NCI-H748 (cell line): Measurements from ENCODE around the gene KAZN.

ENCODE experiments used
- DNase-seq: peaks from one replicate; lab custom pipeline; 2025; ENCODE audit not compliant: unreplicated experiment; lab: John Stamatoyannopoulos, UW

The KAZN gene

GRCh38 chr1:14946011-14946359, 347.5 kb downstream of the KAZN start:
- no peak for DNase-seq

GRCh38 chr1:14946684-14947238, 348.3 kb downstream of the KAZN start:
- DNase-seq: no peak

- DNase-seq: no peak
Measured at GRCh38 chr1:14947421-14947820, 348.9 kb downstream of the KAZN start.

- DNase-seq: no peak
Measured at GRCh38 chr1:14948112-14948652, 349.7 kb downstream of the KAZN start.

- DNase-seq: no peak
Measured at GRCh38 chr1:14949270-14949835, 350.9 kb downstream of the KAZN start.

- no peak for DNase-seq
Measured at GRCh38 chr1:14949836-14950713, 351.6 kb downstream of the KAZN start.

GRCh38 chr1:14951766-14952165, 353.3 kb downstream of the KAZN start:
- no peak for DNase-seq

- no peak for DNase-seq
Measured at GRCh38 chr1:14952626-14953314, 354.3 kb downstream of the KAZN start.

- DNase-seq: no peak
Measured at GRCh38 chr1:14954210-14954609, 355.7 kb downstream of the KAZN start.

GRCh38 chr1:14954930-14955329, 356.4 kb downstream of the KAZN start:
- DNase-seq: no peak

GRCh38 chr1:14955402-14955801, 356.9 kb downstream of the KAZN start:
- no peak for DNase-seq

- no peak for DNase-seq
Measured at GRCh38 chr1:14955976-14956375, 357.5 kb downstream of the KAZN start.

- DNase-seq: no peak
Measured at GRCh38 chr1:14956579-14957195, 358.2 kb downstream of the KAZN start.

- DNase-seq: no peak
Measured at GRCh38 chr1:14957375-14958098, 359.1 kb downstream of the KAZN start.

GRCh38 chr1:14958249-14959058, 360.0 kb downstream of the KAZN start:
- DNase-seq: no peak

GRCh38 chr1:14959059-14959694, 360.7 kb downstream of the KAZN start:
- DNase-seq: no peak

- DNase-seq: no peak
Measured at GRCh38 chr1:14961661-14962267, 363.3 kb downstream of the KAZN start.

- no peak for DNase-seq
Measured at GRCh38 chr1:14962407-14962806, 363.9 kb downstream of the KAZN start.
